Measurements from ENCODE around the gene RTRAF.

RTRAF gene

GRCh38 chr14:51989293-51990234, at the start of gene RTRAF:
Gene RTRAF, plus strand, starts transcription at chr14:51989546. Its CDS starts 94 bp downstream, at chr14:51989640.
- no peaks in the 10 kb centered on the region for H3K27me3 Mint-ChIP-seq (ENCODE audit: low read depth)
- H3K27ac Mint-ChIP-seq, result peak within 1 kb of the TSS; percentile 94
- peak within 1 kb of the TSS; percentile 98 for H3K4me3 Mint-ChIP-seq
- H3K36me3 Mint-ChIP-seq (ENCODE audit: low read depth), result peaks cover 21% of the 10 kb centered on the region
- peaks cover 33% of the 10 kb centered on the region for H3K4me1 Mint-ChIP-seq (ENCODE audit: low read depth)
- no peaks in the 10 kb centered on the region for H3K9me3 Mint-ChIP-seq

GRCh38 chr14:51939755-51940301, 49.5 kb upstream of the RTRAF start:
- H3K36me3 Mint-ChIP-seq (ENCODE audit: low read depth), result peaks cover 28% of the 10 kb centered on the region
- no peak overlapping the region for H3K4me3 Mint-ChIP-seq
- H3K9me3 Mint-ChIP-seq, result peaks cover 7% of the 10 kb centered on the region
- H3K27me3 Mint-ChIP-seq (ENCODE audit: low read depth), result no peaks in the 10 kb centered on the region
- no peak overlapping the region for H3K27ac Mint-ChIP-seq
- H3K4me1 Mint-ChIP-seq (ENCODE audit: low read depth), result peaks cover 25% of the 10 kb centered on the region

GRCh38 chr14:51942971-51943370, 46.4 kb upstream of the RTRAF start:
- peaks cover 51% of the 10 kb centered on the region for H3K36me3 Mint-ChIP-seq (ENCODE audit: low read depth)
- H3K4me3 Mint-ChIP-seq, result no peak overlapping the region
- peaks cover 34% of the 10 kb centered on the region for H3K4me1 Mint-ChIP-seq (ENCODE audit: low read depth)
- H3K27ac Mint-ChIP-seq, result no peak overlapping the region
- no peaks in the 10 kb centered on the region for H3K27me3 Mint-ChIP-seq (ENCODE audit: low read depth)
- H3K9me3 Mint-ChIP-seq, result peaks cover 15% of the 10 kb centered on the region

GRCh38 chr14:51950007-51950406, 39.3 kb upstream of the RTRAF start:
- Mint-ChIP-seq H3K36me3 (ENCODE audit: low read depth) (peaks cover 66% of the 10 kb centered on the region), H3K4me1 (ENCODE audit: low read depth) (peaks cover 13% of the 10 kb centered on the region), H3K27ac (no peak overlapping the region), H3K27me3 (ENCODE audit: low read depth) (no peaks in the 10 kb centered on the region), H3K9me3 (peaks cover 9% of the 10 kb centered on the region), H3K4me3 (no peak overlapping the region)

- H3K4me3 Mint-ChIP-seq, result no peak overlapping the region
- H3K27ac Mint-ChIP-seq, result no peak overlapping the region
- no peaks in the 10 kb centered on the region for H3K27me3 Mint-ChIP-seq (ENCODE audit: low read depth)
- peaks cover 6% of the 10 kb centered on the region for H3K4me1 Mint-ChIP-seq (ENCODE audit: low read depth)
- peaks cover 4% of the 10 kb centered on the region for H3K9me3 Mint-ChIP-seq
- H3K36me3 Mint-ChIP-seq (ENCODE audit: low read depth), result peaks cover 62% of the 10 kb centered on the region
These were observed 37.7 kb upstream of the RTRAF start for GRCh38 chr14:51951656-51952055.

- Mint-ChIP-seq H3K9me3 (peaks cover 17% of the 10 kb centered on the region), H3K27ac (no peak overlapping the region), H3K27me3 (ENCODE audit: low read depth) (no peaks in the 10 kb centered on the region), H3K4me1 (ENCODE audit: low read depth) (peaks cover 9% of the 10 kb centered on the region), H3K4me3 (no peak overlapping the region), H3K36me3 (ENCODE audit: low read depth) (peaks cover 74% of the 10 kb centered on the region)
These were observed 35.3 kb upstream of the RTRAF start for GRCh38 chr14:51954031-51954430.

DNA sequence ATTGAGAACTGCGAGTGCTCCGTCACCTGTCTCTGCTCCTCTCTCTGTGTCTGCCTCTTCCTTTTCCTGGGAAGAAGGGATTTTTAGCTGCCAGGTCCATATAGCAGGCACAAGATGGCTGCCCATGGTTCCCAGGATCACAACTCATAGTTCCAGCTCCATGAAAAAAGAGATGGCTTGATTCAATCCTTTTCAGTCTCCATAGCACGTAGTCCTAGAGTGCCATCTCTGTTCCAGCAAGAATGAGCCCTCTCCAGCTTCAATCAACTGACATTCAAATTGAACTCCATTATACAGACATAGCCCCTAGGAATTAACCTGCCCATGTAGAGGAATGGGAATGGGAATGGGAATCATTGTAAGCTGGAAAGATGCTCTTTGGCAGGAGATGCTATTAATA, 34.7 kb upstream of the RTRAF start:
- peaks cover 11% of the 10 kb centered on the region for H3K4me1 Mint-ChIP-seq (ENCODE audit: low read depth)

GRCh38 chr14:51957950-51958349, 31.4 kb upstream of the RTRAF start:
- Mint-ChIP-seq H3K4me3 (no peak overlapping the region), H3K4me1 (ENCODE audit: low read depth) (peaks cover 29% of the 10 kb centered on the region), H3K27me3 (ENCODE audit: low read depth) (no peaks in the 10 kb centered on the region), H3K27ac (no peak overlapping the region), H3K9me3 (peaks cover 29% of the 10 kb centered on the region), H3K36me3 (ENCODE audit: low read depth) (peaks cover 74% of the 10 kb centered on the region)

More for the DNA sequence above, 34.7 kb upstream of the RTRAF start:
- Mint-ChIP-seq H3K9me3 (peaks cover 22% of the 10 kb centered on the region), H3K4me3 (no peak overlapping the region), H3K27me3 (ENCODE audit: low read depth) (no peaks in the 10 kb centered on the region), H3K27ac (no peak overlapping the region), H3K36me3 (ENCODE audit: low read depth) (peaks cover 78% of the 10 kb centered on the region)

DNA sequence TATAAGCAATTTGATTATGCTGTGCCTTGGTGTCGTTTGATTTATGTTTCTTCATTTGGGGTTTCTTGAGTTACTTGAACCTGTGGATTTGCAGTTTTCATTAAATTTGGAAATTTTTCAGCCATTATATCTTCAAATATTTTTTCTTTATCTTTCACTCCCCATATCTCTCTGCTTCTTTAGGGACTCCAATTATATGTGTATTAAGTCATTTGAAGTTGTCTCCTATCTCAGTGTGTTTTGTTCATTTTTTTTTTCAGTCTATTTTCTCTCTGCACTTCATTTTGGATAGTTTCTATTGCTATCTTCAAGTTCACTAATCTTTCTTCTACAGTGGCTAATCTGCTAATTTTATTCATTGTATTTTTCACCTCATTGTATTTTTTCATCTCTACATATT, 29.4 kb upstream of the RTRAF start:
- Mint-ChIP-seq H3K27ac (no peak overlapping the region), H3K4me3 (no peak overlapping the region), H3K4me1 (ENCODE audit: low read depth) (peaks cover 39% of the 10 kb centered on the region), H3K27me3 (ENCODE audit: low read depth) (no peaks in the 10 kb centered on the region), H3K36me3 (ENCODE audit: low read depth) (peaks cover 67% of the 10 kb centered on the region), H3K9me3 (peaks cover 29% of the 10 kb centered on the region)

- H3K27me3 Mint-ChIP-seq (ENCODE audit: low read depth), result no peaks in the 10 kb centered on the region
- no peak overlapping the region for H3K27ac Mint-ChIP-seq
- peaks cover 29% of the 10 kb centered on the region for H3K9me3 Mint-ChIP-seq
- no peak overlapping the region for H3K4me3 Mint-ChIP-seq
- H3K4me1 Mint-ChIP-seq (ENCODE audit: low read depth), result peaks cover 39% of the 10 kb centered on the region
- peaks cover 64% of the 10 kb centered on the region for H3K36me3 Mint-ChIP-seq (ENCODE audit: low read depth)
These were observed 28.5 kb upstream of the RTRAF start for GRCh38 chr14:51960866-51961265.

- Mint-ChIP-seq H3K36me3 (ENCODE audit: low read depth) (peaks cover 53% of the 10 kb centered on the region), H3K4me1 (ENCODE audit: low read depth) (peaks cover 33% of the 10 kb centered on the region)
These were observed 26.6 kb upstream of the RTRAF start for GRCh38 chr14:51962711-51963110.

DNA sequence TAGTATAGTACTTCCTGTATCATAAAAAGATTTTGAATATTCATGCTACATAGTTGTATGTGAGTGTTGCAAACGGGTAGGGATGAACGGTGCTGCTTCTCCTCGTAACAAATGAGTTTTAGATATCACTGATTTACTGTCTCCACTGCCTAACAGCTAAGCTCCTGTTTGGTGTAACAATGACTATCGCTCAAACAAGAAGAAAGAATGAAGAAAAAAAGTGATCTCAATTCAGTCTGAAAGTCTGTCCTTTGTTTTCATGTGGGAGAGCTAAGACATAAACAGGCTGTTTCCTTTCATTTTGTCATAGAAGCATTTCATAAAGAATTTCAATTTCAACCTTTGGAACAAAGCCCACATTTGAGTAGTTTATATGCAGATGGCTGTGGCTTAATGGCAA, 26.1 kb upstream of the RTRAF start:
- Mint-ChIP-seq H3K9me3 (peaks cover 19% of the 10 kb centered on the region), H3K4me3 (no peak overlapping the region), H3K27ac (no peak overlapping the region), H3K36me3 (ENCODE audit: low read depth) (peaks cover 50% of the 10 kb centered on the region), H3K4me1 (ENCODE audit: low read depth) (peaks cover 33% of the 10 kb centered on the region), H3K27me3 (ENCODE audit: low read depth) (no peaks in the 10 kb centered on the region)

More at GRCh38 chr14:51962711-51963110, 26.6 kb upstream of the RTRAF start:
- Mint-ChIP-seq H3K4me3 (no peak overlapping the region), H3K27me3 (ENCODE audit: low read depth) (no peaks in the 10 kb centered on the region), H3K9me3 (peaks cover 22% of the 10 kb centered on the region), H3K27ac (no peak overlapping the region)

DNA sequence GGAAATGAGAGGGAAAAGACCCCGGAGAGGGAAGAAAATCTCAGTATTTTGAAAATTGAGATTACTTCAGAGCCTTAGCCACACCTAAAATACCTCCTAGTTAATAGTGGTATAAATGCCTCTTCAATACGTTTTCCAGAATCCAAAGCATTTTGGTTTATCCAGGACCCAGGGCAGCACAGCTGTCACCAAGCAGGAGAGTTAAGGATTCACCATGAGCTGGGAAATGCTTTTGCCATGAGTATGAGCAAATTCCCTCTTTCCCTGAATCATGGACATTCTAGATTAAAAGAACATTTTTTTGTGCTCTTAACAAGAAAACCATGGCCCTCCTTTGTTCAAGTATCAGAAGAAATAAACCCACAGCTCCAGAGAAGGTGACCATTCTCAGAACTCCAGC, 21.8 kb upstream of the RTRAF start:
- Mint-ChIP-seq H3K36me3 (ENCODE audit: low read depth) (peaks cover 27% of the 10 kb centered on the region), H3K27ac (no peak overlapping the region), H3K4me3 (no peak overlapping the region), H3K4me1 (ENCODE audit: low read depth) (peaks cover 13% of the 10 kb centered on the region), H3K9me3 (no peaks in the 10 kb centered on the region), H3K27me3 (ENCODE audit: low read depth) (no peaks in the 10 kb centered on the region)

DNA sequence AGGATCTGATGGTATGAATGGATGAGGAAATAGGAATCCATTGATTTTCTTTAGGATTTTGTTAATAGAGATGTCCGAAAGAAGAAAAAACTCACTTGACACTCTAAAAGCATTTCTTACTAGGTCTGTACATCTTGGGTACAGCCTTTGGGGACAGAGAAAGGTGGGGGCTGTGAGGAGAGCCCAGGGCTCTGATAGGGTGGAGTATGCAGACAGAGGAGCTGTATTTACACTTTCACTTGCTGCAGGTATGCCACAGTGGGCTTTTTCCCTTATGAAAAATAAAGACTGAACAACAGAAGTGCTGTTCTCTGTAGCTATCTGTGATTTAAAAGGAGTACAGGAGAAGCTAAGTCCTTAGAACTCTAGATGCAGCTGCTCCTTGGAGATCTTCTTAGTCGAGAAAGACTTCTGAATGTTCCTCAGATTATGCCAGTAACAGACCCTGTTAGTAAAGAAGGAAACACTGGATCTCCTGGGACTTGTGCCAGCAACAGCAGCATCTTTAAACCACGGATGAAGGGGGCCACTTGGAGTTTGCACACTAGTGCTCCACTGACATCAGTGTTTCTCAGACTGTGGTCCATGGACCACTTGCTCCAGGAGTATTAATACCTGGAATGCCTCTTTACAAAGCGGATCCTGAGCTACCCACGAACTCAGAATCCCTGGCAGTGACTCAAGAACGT, 19.4 kb upstream of the RTRAF start:
- Mint-ChIP-seq H3K27ac (no peak overlapping the region), H3K9me3 (no peaks in the 10 kb centered on the region), H3K36me3 (ENCODE audit: low read depth) (peaks cover 17% of the 10 kb centered on the region), H3K4me3 (no peak overlapping the region), H3K4me1 (ENCODE audit: low read depth) (no peaks in the 10 kb centered on the region), H3K27me3 (ENCODE audit: low read depth) (no peaks in the 10 kb centered on the region)
